VCaP (cell line): ENCODE measurements around the gene PDHX.
A peak's percentile ranks its signal among the peaks of the same experiment; 100 is the strongest.

Experiments used
- H3K27ac ChIP-seq: fragments of 450-650 bp; 2 replicates; pipeline ENCODE4 v1.5.1; 2017
- TF ChIP-seq, protein P1 (sequence below): fragments of 450-650 bp; conservative IDR thresholded peaks from 2 replicates; pipeline ENCODE4 v1.5.1; 2017; ENCODE audit warnings: mild to moderate bottlenecking, moderate library complexity

The PDHX gene

DNA sequence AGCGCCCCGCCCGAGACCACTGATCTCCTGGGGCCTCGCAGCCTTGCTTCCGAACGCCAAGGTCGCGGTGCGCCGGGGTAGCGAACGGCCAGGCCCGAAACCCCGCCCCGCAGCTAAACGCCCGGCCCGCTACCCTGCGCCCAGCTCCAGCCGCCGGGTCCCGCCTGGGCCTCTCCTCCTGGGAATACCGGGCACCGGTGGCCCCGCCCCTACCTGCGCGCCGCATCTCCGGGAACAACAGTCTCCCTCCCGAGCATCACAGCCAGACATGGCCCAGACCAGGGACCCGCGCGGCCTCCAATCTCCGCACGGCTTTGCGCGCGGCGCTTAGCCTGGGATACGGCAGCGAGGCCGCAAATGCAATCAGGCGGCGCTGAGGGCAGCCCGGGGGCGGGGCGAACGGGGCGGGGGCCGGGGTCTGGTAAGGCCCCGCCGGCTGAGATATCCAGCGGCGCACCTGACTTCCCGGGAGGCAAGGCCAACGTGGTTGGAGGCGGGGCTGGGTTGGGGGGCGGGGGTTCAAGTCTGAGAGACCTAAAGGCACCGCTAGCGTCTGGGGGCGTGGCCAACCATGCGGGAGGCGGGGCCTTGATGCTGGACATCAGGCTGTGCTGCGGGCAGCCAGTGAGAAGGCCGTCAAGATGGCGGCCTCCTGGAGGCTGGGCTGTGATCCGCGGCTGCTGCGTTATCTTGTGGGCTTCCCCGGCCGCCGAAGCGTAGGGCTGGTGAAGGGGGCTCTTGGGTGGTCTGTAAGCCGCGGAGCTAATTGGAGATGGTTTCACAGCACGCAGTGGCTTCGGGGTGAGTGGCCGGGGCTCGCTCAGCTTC, at the start of gene PDHX, which contains the start of gene APIP:
TSS of gene PDHX (plus strand) at position 604 of the 828 bp plus-strand sequence. CDS start at position 642, 38 bp downstream.
TSS of gene APIP (minus strand) at position 365 of the 828 bp plus-strand sequence. CDS start at position 270, 95 bp downstream.
- H3K27ac ChIP-seq, result peak within 1 kb of the TSS; percentile 97

GRCh38 chr11:34869425-34869824, 47.0 kb upstream of the PDHX start:
- TF ChIP-seq, protein P1, sequence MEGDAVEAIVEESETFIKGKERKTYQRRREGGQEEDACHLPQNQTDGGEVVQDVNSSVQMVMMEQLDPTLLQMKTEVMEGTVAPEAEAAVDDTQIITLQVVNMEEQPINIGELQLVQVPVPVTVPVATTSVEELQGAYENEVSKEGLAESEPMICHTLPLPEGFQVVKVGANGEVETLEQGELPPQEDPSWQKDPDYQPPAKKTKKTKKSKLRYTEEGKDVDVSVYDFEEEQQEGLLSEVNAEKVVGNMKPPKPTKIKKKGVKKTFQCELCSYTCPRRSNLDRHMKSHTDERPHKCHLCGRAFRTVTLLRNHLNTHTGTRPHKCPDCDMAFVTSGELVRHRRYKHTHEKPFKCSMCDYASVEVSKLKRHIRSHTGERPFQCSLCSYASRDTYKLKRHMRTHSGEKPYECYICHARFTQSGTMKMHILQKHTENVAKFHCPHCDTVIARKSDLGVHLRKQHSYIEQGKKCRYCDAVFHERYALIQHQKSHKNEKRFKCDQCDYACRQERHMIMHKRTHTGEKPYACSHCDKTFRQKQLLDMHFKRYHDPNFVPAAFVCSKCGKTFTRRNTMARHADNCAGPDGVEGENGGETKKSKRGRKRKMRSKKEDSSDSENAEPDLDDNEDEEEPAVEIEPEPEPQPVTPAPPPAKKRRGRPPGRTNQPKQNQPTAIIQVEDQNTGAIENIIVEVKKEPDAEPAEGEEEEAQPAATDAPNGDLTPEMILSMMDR, result 0 out of 2 replicates have a peak, but pooled peaks have one; percentile 14
- H3K27ac ChIP-seq, result no peak overlapping the region

More for the DNA sequence above, at the start of gene PDHX, which contains the start of gene APIP:
- TF ChIP-seq, protein P1, result no peak

GRCh38 chr11:34870548-34871196, 45.7 kb upstream of the PDHX start:
- TF ChIP-seq, protein P1, result no peak
- H3K27ac ChIP-seq, result no peak overlapping the region

GRCh38 chr11:34874202-34874601, 42.2 kb upstream of the PDHX start:
- TF ChIP-seq, protein P1, result no peak

DNA sequence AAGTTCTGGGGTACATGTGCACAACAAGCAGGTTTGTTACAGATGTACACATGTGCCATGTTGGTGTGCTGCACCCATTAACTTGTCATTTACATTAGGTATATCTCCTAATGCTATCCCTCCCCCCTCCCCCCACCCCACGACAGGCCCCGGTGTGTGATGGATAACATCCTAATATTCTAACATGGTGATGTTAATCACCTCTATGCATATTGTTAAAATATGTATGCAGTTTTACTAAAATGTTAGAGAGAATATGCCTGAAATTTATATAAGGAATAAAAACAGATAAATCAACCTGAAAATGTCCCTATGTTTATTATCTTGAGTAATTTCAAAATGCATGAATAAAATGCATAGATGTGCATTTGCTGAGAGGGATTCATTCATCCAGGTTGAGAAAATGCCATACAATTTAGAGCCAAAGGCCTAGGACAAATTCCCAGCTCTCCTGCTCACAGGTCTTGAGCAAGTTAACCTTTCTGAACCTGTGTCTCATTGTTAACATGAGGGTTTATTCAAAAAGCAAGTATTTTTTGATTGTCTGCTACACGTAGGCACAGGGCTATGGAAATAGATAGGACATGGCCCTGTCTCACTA, 38.9 kb upstream of the PDHX start:
- TF ChIP-seq, protein P1, result no peak
- no peak overlapping the region for H3K27ac ChIP-seq

More at GRCh38 chr11:34874202-34874601, 42.2 kb upstream of the PDHX start:
- H3K27ac ChIP-seq, result no peak overlapping the region

DNA sequence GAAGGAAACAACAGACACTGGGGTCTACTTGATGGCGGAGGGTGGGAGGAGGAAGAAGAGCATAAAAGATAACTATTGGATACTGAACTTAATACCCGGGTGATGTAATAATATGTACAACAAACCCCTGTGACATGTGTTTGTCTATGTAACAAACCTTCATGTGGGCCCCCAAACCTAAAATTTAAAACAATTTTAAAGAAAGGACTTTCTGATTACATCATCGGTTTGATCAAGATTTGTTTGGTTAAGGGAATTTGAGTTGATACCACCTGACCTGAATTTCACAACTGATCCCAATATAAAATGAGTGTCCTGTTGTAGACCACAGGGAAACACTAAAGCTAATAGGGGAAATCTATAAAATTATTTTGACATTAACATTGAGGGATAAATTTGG, 34.5 kb upstream of the PDHX start:
- TF ChIP-seq, protein P1, result no peak
- H3K27ac ChIP-seq, result no peak overlapping the region

DNA sequence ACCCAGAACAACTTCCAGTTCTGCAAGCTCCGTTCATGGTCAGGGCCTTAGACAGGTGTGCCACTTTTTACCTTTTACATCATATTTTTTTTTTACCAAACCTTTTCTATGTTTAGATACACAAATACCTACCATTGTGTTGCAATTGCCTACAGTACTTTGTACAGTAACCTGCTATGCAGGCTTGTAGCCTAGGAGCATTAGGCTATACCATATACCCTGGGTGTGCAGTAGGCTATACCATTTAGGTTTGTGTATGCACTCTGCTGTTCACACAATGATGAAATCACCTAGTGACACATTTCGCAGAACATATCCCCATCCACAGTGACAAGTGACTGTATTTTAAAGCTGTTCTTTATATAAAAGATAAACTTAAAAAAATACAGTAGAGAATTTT, 29.8 kb upstream of the PDHX start:
- 0 out of 2 replicates have a peak overlapping the region, but pooled peaks have one; percentile 1 for H3K27ac ChIP-seq
- TF ChIP-seq, protein P1, result no peak
